Epidermal melanocyte (primary cell): ENCODE data around the gene NOL8.
A peak's percentile ranks its signal among the peaks of the same experiment; 100 is the strongest.

Experiments
- DNase-seq: peaks from one replicate; pipeline ENCODE4 v3.0.0; 2011; ENCODE audit warnings: low spot score; ENCODE audit not compliant: insufficient read length

NOL8 gene

DNA sequence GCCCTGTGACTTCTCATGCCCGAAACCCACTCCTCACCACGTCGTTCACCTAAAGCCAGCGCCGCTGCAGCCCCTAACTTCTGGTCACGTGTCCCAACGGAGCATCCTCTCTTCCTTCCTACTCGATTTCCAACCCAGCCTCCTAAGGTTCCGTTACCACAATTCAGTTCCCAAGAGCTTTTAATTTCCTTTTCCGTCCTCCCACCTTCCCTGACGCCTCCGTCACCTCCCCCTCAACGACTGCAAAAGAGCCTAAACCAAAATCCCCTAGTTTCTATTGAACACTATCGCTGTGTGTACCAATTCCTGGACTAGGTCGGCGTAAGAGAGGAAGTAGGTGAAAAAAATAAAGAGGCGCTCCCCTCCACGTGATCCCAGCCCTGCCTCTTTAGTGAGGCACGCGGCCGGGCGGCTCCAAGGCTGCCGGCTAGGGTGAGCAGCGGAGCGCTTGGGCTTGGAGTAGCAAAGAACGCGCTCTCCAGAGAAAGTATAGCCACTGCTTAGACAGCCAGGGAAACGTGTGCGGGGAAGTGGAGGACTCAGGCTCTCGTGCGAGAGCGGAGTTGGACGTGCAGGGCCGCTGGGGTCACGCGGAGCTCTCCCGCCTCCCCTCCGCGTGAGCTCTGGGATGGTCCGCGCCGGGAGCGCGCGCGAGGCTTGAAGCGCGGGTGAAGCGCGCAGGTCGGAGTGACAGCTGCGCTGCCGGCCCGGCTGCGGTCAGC, at the start of gene NOL8, which contains the start of gene CENPP:
Gene NOL8, minus strand, starts transcription at position 82 of the 722 bp plus-strand sequence. CDS start 1,189 bp downstream, outside the sequence.
Gene CENPP, plus strand, starts transcription at position 685 of the 722 bp plus-strand sequence.
- DNase-seq = peak; percentile 84

- DNase-seq = no peak
These were observed 48.0 kb upstream of the NOL8 start for GRCh38 chr9:92373167-92373566.

DNA sequence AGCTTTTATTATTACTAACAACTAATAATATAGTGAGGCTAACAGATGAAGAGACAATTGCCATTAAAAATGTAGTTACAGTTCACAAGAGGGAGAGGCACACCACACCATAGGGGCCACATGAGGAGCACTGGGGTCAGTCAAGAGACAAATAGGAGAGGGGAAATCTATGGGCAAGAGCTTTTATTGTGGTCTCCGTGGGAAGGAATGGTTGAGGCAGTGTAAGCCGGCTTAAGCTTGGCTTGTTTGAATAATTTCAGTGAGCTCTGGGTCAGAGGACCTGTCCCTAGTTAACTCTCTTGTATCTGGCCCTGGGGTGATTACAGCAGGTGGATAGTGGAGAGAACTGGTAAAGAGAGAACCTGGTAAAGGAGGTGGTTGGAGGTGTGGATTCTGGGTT, 43.9 kb upstream of the NOL8 start:
- DNase-seq = no peak

DNA sequence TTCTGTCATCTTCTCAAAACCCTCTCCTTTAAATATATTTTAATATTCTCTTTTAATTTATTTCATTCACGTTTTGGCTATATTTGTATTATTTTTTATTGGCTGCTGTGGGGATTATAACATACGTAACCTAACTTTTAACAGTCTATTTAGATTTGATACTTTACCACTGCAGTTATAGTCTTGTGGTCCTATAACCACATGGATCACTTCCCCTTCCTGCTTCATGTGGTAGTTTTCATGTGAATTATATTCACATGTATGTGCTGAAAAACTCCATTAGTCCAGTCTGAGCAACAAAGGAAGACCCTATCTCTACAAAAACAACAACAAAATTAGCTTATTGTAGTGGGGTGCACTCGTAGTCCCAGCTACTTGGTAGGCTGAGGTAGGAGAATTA, 34.9 kb upstream of the NOL8 start:
- no peak for DNase-seq

GRCh38 chr9:92359394-92359995, 34.3 kb upstream of the NOL8 start:
- DNase-seq = no peak

- DNase-seq = no peak
These were observed 27.9 kb upstream of the NOL8 start for GRCh38 chr9:92353051-92353450.

DNA sequence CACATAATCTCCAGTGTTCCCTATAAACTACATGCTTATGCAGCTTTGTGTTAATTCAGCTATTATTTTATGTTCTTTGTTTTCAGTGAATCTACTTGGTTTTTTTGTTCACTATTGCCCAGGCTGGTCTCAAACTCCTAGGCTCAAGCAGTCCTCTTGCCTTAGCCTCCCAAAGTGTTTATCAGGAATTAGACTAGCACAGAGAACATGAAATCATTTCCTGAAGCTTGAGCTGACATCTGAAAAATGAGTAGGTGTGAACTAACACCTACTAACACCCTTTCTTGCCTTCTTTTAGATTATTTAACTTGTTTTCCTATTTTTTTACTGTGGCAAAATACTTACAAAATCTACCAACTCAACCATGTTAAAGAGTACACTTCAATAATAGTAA, 25.6 kb upstream of the NOL8 start:
- DNase-seq = no peak

GRCh38 chr9:92349771-92350739, 24.9 kb upstream of the NOL8 start:
- no peak for DNase-seq

DNA sequence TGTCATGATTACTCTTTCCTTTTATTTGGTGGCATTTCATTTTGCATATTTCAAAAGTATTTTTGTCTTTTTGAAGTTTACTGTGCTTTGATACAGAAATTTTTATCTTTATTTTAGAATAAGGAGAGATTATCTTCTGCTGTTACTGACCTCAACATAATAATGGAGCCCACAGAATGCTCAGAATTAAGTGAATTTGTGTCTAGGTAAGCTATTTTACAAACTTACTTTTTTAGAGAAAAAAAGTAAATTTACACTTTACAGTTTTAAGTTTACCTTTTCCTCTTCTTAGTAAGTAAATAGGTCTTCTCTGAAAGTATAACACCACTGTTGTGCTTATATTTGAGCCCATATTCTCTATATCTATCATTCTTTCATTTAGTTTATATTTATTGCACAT, 20.4 kb upstream of the NOL8 start:
- DNase-seq = no peak

DNA sequence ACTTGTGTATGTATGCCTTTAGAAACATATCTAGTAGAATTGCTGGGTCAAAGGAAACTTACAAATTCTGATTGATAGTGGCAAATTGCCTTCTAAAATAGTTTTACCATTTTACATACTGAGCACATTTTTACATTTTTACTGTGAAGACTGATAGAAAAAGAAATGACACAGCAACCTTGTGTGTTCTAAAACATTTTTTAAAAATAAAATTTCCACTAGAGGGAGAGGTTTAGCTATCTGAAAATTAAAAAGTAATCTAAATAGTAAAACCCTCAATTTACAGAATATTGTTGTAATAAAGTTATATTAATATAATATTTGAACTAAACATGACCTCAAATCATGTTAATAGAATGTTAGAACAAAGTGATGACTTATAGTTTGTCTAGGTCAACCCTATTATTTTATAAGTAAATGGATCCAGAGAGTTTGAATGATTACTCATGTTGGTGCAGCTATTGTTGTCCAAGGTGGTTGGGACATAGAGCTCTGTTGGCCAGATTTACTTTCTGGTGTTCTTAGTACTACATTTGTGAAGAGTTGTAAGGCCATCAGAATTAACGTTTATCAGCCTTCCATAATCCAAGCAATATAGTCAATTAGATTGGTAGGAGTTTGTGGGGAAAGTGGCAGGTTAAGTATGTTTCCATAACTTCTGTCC, 17.8 kb upstream of the NOL8 start:
- DNase-seq = no peak

GRCh38 chr9:92341578-92341977, 16.4 kb upstream of the NOL8 start:
- DNase-seq = no peak

GRCh38 chr9:92333282-92333634, 8.1 kb upstream of the NOL8 start:
- DNase-seq = no peak

- DNase-seq = no peak
These were observed 7.6 kb upstream of the NOL8 start for GRCh38 chr9:92332577-92333281.

DNA sequence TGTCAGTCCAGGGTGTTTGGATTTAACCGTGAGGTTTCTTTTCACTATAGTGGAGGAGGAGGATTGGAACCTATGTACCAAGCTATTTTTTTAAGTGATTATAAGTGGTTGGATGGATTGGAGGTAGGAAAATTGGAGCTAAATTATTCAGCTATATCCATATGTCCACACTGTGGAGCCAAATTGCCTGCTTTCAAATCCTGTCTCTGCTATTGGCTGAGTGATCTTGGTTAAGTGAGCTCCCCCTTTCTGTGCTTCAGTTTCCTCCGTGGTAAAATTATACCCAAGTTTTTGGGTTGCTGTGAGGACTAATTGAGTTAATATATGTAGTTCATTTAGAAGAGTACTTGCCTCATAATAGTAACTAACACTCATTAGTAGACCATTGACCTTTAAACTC, 3.1 kb upstream of the NOL8 start:
- DNase-seq = no peak

- DNase-seq = no peak
These were observed 2.2 kb upstream of the NOL8 start for GRCh38 chr9:92327283-92327850.

GRCh38 chr9:92325991-92326500, 896 bp upstream of the NOL8 start:
- DNase-seq = no peak

GRCh38 chr9:92324889-92325268, 271 bp downstream of the NOL8 start:
- DNase-seq = no peak

GRCh38 chr9:92324431-92324830, 719 bp downstream of the NOL8 start:
- DNase-seq = no peak

DNA sequence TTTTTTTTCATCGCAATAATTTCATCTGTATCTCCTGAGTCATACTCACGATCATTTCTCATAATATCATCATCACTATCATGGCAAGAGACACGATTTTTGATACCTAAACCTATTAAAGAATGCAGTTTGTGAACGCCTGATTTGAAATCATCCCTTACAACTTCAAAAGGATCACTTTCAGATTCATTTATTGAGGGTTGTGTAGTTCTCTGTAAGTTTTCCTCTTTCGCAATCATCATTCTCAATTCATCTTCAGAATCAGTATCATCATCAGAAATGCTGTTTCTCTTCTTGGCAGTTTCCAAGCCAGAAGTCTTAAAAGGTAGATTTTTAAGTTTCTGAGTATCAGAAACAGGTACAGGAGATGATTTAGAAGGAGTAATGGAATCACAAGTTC, 9.7 kb downstream of the NOL8 start:
- DNase-seq = no peak

DNA sequence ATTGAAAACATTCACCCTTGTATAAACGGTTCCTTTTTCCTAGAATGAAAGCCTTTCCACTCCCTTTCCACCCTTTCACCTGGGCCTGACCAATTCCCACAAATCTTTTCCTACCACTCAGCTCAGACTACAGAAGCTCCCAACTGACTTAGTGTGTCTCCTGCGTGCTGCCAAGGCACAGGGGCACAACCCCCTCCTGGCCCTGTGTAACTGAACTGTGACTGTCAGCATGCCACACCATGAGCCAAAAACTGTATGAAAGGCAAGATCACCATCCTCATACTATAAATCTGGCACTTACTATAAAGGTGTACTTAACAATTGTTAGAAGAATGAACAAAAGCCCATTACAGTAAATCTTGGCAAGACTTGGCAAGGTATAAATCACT, 11.5 kb downstream of the NOL8 start:
- no peak for DNase-seq
